GM12878 (cell line): ENCODE data around the gene OSGEPL1. TPM values are rescaled to one million over a fixed set of nuclear protein-coding genes. Genes with fewer than 3 reads are reported as not detected.

ENCODE experiments used
- ATAC-seq: fragments of 200-7000 bp; cut with Tn5 transposase; 3 replicates; pipeline ENCODE4 v1.9.1; 2020; ENCODE audit warnings: mild to moderate bottlenecking, moderate library complexity
- BruUV-seq: library from RNA; stranded (reverse); fragments of 400-500 nt; replicated peaks from 2 replicates; lab custom pipeline; 2021; lab: Mats Ljungman, UMichigan
- CTCF ChIA-PET: fragments of 300-600 bp; sonication (Branson Sonifier 250); formaldehyde crosslinking; extraction: SDS; loops from one replicate; lab custom pipeline; 2021; ENCODE audit warnings: inconsistent platforms; lab: Yijun Ruan, JAX
- POLR2A ChIA-PET: fragments of 350-600 bp; formaldehyde crosslinking; extraction: SDS; loops from one replicate; lab custom pipeline; 2021; ENCODE audit warnings: inconsistent platforms; lab: Charles Lee
- RAD21 ChIA-PET: fragments of 300-600 bp; sonication (Branson Sonifier 250); formaldehyde crosslinking; loops from one replicate; lab custom pipeline; 2023; ENCODE audit warnings: antibody characterized with exemption; ENCODE audit not compliant: unreplicated experiment; lab: Charles Lee
- SMC1A ChIA-PET: fragments of 300-600 bp; sonication (Branson Sonifier 250); formaldehyde crosslinking; loops from one replicate; lab custom pipeline; 2023; ENCODE audit not compliant: unreplicated experiment, uncharacterized antibody; lab: Charles Lee
- DNase-seq: peaks from one replicate; pipeline ENCODE4 v3.0.0-alpha.2; 2011; ENCODE audit warnings: low read depth, low spot score
- FAIRE-seq: peaks from 3 replicates; lab custom pipeline; 2011; peaks lifted over from hg19 to GRCh38; lab: Jason Lieb, UNC
- H2AFZ ChIP-seq: 2 replicates; pipeline ENCODE4 v1.6.0; 2011; ENCODE audit warnings: low read depth, low read length, control low read depth; ENCODE audit not compliant: control insufficient read depth
- H3K27ac ChIP-seq: 2 replicates; pipeline ENCODE4 v1.5.1; 2011; ENCODE audit warnings: control low read depth; ENCODE audit not compliant: control insufficient read depth, insufficient read depth
- H3K27me3 ChIP-seq, 2 experiments: replicated peaks in 1 of 2; 2 replicates each; pipeline versions ENCODE4 v1.6.0 to v1.6.1; 2011; ENCODE audit warnings: low read length in 1 of 2; ENCODE audit not compliant: control insufficient read depth in 2 of 2, insufficient read depth in 2 of 2
- H3K36me3 ChIP-seq, 2 experiments: 2 replicates each; pipeline ENCODE4 v1.5.1; 2011; ENCODE audit warnings: low read length in 1 of 2; ENCODE audit not compliant: control insufficient read depth in 2 of 2, insufficient read depth in 2 of 2
- H3K4me1 ChIP-seq: 2 replicates; pipeline ENCODE4 v1.6.1; 2011; ENCODE audit warnings: mild to moderate bottlenecking, low read length, moderate library complexity, mixed read lengths; ENCODE audit not compliant: control insufficient read depth, insufficient read depth
- H3K4me2 ChIP-seq: 2 replicates; pipeline ENCODE4 v1.6.0; 2011; ENCODE audit warnings: control low read depth; ENCODE audit not compliant: control insufficient read depth, insufficient read depth
- H3K4me3 ChIP-seq: fragments of 200-600 bp; sonication (generic); 2 replicates; pipeline ENCODE4 v1.5.1; 2016
- H3K79me2 ChIP-seq: 2 replicates; pipeline ENCODE4 v1.6.0; 2011; ENCODE audit warnings: low read length; ENCODE audit not compliant: control insufficient read depth, insufficient read depth
- H3K9ac ChIP-seq: 2 replicates; pipeline ENCODE4 v1.8.0; 2011; ENCODE audit warnings: low read length, control low read depth, mixed read lengths; ENCODE audit not compliant: control insufficient read depth, insufficient read depth
- H3K9me3 ChIP-seq: replicated peaks from 3 replicates; pipeline ENCODE4 v1.5.1; 2011; ENCODE audit warnings: mild to moderate bottlenecking, low read length; ENCODE audit not compliant: control insufficient read depth, insufficient read depth
- H4K20me1 ChIP-seq: 2 replicates; pipeline ENCODE4 v1.6.0; 2011; ENCODE audit not compliant: control insufficient read depth, insufficient read depth
- CHD1 ChIP-seq: IDR thresholded peaks from 2 replicates; pipeline ENCODE4 v1.6.1; 2012; ENCODE audit warnings: low read depth, low read length, improper control_type of control experiment
- MYC ChIP-seq: IDR thresholded peaks from 2 replicates; pipeline ENCODE4 v1.6.1; 2011; ENCODE audit warnings: mild to moderate bottlenecking, low read length, moderate library complexity, inconsistent platforms; ENCODE audit not compliant: insufficient read depth, insufficient replicate concordance, insufficient read length, severe bottlenecking
- TCF12 ChIP-seq: IDR thresholded peaks from 2 replicates; pipeline ENCODE4 v1.6.1; 2011; ENCODE audit warnings: low read depth, mild to moderate bottlenecking, low read length
- in situ Hi-C: fragments of 300-500 bp; cut with MboI; formaldehyde crosslinking; loops from 9 replicates; pipeline ENCODE4 v1.14.3; 2018; ENCODE audit warnings: mixed read lengths
- intact Hi-C: fragments of 100-400 bp; cut with micrococcal nuclease; formaldehyde crosslinking; loops from one replicate; pipeline ENCODE4 v1.14.2; 2022; ENCODE audit not compliant: unreplicated experiment
- polyA plus RNA-seq, 11 experiments: library from polyadenylated mRNA; depleted of rRNA in 4 of 11; unstranded in 6 of 11; stranded (reverse) in 5 of 11; fragments of >200 nt; fragmentation: Nextera tagmentation in 4 of 11; fragmentation: Illumina TruSeq in 1 of 11; extraction: Ambion mirVana in 4 of 11; extraction: Trizol in 1 of 11; gene quantifications; 1 replicate in 1 of 11; 2 replicates in 10 of 11; pipeline versions ENCODE4 v1.2.1 to v1.2.3, GENCODE V29; 2011 to 2016; ENCODE audit warnings: inconsistent platforms in 2 of 11, missing spikeins in 2 of 11, low read depth in 1 of 11
- total RNA-seq, 4 experiments: library from RNA; depleted of rRNA in 3 of 4; stranded (reverse); fragments of >200 nt in 3 of 4; fragmentation: Illumina TruSeq in 1 of 4; extraction: Trizol in 1 of 4; gene quantifications; 2 replicates each; pipeline versions ENCODE4 v1.2.1 to v1.2.3, GENCODE V29; 2013 to 2021
- TF ChIP-seq, protein P1 (sequence below): IDR thresholded peaks from 2 replicates; pipeline ENCODE4 v1.6.1; 2011; ENCODE audit warnings: borderline replicate concordance, low read depth, mild to moderate bottlenecking, moderate library complexity, mixed read lengths, low read length; ENCODE audit not compliant: insufficient read depth; ENCODE audit errors: extremely low read length
- TF ChIP-seq, protein P2 (sequence below): fragments of 450-650 bp; IDR thresholded peaks from 2 replicates; pipeline ENCODE4 v1.6.1; 2017; ENCODE audit warnings: mild to moderate bottlenecking, moderate library complexity

The OSGEPL1 gene
- total and polyA plus RNA-seq, 10 of the 15 experiments (the other 5 are each of a cell fraction or from before 2014, with no cell fraction given), result 6.7 to 18.0 (median 9.4) TPM

DNA sequence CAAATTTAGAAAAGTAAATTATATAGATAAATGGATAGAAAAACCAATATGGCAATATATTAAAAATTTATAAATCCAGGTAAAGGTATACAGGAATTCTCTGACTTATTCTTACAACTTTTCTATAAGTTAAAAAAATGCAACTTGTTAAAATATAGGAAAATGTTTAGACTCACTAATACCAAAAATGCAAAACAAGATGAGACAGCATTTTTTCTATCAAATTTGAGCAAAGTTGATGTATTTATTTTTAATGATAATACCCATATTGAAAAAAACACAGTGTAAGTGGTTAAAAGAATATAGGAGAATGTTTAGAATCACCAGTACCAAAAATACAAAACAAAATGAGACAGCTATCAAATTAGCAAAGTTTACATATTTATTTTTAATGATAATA is 35.7 kb downstream of the OSGEPL1 start:
- CTCF ChIA-PET, result no interaction called here
- H3K4me2 ChIP-seq, result no peak overlapping the region
- no peaks in the 10 kb centered on the region for H3K36me3 ChIP-seq
- H3K4me3 ChIP-seq, result no peak overlapping the region
- H3K4me1 ChIP-seq, result no peaks in the 10 kb centered on the region
- no TSS peak for BruUV-seq
- ATAC-seq (no peak), DNase-seq (no peak), FAIRE-seq (no peak)
- no peaks in the 10 kb centered on the region for H3K79me2 ChIP-seq
- no peaks in the 10 kb centered on the region for H3K27me3 ChIP-seq
- no peak overlapping the region for H2AFZ ChIP-seq
- no peak overlapping the region for H3K9ac ChIP-seq
- TF ChIP-seq, protein P1, sequence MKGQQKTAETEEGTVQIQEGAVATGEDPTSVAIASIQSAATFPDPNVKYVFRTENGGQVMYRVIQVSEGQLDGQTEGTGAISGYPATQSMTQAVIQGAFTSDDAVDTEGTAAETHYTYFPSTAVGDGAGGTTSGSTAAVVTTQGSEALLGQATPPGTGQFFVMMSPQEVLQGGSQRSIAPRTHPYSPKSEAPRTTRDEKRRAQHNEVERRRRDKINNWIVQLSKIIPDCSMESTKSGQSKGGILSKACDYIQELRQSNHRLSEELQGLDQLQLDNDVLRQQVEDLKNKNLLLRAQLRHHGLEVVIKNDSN, result no peak
- no peak for TF ChIP-seq MYC
- TF ChIP-seq CHD1, result no peak
- TF ChIP-seq, protein P2, sequence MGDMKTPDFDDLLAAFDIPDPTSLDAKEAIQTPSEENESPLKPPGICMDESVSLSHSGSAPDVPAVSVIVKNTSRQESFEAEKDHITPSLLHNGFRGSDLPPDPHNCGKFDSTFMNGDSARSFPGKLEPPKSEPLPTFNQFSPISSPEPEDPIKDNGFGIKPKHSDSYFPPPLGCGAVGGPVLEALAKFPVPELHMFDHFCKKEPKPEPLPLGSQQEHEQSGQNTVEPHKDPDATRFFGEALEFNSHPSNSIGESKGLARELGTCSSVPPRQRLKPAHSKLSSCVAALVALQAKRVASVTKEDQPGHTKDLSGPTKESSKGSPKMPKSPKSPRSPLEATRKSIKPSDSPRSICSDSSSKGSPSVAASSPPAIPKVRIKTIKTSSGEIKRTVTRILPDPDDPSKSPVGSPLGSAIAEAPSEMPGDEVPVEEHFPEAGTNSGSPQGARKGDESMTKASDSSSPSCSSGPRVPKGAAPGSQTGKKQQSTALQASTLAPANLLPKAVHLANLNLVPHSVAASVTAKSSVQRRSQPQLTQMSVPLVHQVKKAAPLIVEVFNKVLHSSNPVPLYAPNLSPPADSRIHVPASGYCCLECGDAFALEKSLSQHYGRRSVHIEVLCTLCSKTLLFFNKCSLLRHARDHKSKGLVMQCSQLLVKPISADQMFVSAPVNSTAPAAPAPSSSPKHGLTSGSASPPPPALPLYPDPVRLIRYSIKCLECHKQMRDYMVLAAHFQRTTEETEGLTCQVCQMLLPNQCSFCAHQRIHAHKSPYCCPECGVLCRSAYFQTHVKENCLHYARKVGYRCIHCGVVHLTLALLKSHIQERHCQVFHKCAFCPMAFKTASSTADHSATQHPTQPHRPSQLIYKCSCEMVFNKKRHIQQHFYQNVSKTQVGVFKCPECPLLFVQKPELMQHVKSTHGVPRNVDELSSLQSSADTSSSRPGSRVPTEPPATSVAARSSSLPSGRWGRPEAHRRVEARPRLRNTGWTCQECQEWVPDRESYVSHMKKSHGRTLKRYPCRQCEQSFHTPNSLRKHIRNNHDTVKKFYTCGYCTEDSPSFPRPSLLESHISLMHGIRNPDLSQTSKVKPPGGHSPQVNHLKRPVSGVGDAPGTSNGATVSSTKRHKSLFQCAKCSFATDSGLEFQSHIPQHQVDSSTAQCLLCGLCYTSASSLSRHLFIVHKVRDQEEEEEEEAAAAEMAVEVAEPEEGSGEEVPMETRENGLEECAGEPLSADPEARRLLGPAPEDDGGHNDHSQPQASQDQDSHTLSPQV, result no peak
- TF ChIP-seq TCF12, result no peak
- TF ChIP-seq, all 136 proteins: peak for 0
- intact Hi-C loops (no loop called here), in situ Hi-C loops (no loop called here)
- ChIA-PET SMC1A (no interaction called here), RAD21 (no interaction called here), POLR2A (interaction anchor here (0.7 kb wide), 1 partner anchor 125 kb away, joined by 4 read pairs; no protein-coding TSS in a partner anchor)
- Histone ChIP-seq H4K20me1 (no peaks in the 10 kb centered on the region), H3K9me3 (no peaks in the 10 kb centered on the region), H3K27ac (no peak overlapping the region)
